Medulla oblongata (tissue), 1 donor: Measurements from ENCODE around the gene VPS18.
A peak's percentile ranks its signal among the peaks of the same experiment; 100 is the strongest.

ENCODE experiments used
- DNase-seq: peaks from one replicate; pipeline ENCODE4 v3.0.0-alpha.2; 2015; ENCODE audit errors: extremely low spot score

VPS18 gene

DNA sequence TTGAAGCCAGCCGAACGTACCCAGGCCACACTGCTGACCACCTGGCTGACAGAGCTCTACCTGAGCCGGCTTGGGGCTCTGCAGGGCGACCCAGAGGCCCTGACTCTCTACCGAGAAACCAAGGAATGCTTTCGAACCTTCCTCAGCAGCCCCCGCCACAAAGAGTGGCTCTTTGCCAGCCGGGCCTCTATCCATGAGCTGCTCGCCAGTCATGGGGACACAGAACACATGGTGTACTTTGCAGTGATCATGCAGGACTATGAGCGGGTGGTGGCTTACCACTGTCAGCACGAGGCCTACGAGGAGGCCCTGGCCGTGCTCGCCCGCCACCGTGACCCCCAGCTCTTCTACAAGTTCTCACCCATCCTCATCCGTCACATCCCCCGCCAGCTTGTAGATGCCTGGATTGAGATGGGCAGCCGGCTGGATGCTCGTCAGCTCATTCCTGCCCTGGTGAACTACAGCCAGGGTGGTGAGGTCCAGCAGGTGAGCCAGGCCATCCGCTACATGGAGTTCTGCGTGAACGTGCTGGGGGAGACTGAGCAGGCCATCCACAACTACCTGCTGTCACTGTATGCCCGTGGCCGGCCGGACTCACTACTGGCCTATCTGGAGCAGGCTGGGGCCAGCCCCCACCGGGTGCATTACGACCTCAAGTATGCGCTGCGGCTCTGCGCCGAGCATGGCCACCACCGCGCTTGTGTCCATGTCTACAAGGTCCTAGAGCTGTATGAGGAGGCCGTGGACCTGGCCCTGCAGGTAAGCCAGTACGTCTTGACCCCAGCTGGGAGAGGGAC is 6.2 kb downstream of the VPS18 start:
- no peak for DNase-seq

DNA sequence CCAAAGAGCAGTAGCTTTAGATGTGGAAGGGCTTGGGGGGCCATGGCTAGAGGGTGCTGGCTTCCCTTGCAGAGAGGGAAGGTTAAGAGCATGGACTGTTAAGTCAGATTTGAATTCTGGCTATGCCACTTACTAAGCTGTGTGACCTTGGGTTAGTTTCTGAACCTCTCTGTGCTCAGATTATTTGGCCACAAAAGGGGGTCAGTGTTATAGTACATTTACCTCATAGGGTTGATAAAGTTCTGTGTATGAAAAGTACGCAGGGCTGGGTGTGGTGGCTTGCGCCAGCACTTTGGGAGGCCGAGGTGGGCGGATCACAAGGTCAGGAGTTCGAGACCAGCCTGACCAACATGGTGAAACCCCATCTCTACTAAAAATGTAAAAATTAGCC is 6.8 kb downstream of the VPS18 start:
- DNase-seq: no peak

DNA sequence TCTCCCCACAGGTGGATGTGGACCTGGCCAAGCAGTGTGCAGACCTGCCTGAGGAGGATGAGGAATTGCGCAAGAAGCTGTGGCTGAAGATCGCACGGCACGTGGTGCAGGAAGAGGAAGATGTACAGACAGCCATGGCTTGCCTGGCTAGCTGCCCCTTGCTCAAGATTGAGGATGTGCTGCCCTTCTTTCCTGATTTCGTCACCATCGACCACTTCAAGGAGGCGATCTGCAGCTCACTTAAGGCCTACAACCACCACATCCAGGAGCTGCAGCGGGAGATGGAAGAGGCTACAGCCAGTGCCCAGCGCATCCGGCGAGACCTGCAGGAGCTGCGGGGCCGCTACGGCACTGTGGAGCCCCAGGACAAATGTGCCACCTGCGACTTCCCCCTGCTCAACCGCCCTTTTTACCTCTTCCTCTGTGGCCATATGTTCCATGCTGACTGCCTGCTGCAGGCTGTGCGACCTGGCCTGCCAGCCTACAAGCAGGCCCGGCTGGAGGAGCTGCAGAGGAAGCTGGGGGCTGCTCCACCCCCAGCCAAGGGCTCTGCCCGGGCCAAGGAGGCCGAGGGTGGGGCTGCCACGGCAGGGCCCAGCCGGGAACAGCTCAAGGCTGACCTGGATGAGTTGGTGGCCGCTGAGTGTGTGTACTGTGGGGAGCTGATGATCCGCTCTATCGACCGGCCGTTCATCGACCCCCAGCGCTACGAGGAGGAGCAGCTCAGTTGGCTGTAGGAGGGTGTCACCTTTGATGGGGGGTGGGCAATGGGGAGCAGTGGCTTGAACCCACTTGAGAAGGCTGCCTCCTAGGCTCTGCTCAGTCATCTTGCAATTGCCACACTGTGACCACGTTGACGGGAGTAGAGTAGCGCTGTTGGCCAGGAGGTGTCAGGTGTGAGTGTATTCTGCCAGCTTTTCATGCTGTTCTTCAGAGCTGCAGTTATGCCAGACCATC is 8.6 kb downstream of the VPS18 start:
- peak; percentile 82 for DNase-seq

DNA sequence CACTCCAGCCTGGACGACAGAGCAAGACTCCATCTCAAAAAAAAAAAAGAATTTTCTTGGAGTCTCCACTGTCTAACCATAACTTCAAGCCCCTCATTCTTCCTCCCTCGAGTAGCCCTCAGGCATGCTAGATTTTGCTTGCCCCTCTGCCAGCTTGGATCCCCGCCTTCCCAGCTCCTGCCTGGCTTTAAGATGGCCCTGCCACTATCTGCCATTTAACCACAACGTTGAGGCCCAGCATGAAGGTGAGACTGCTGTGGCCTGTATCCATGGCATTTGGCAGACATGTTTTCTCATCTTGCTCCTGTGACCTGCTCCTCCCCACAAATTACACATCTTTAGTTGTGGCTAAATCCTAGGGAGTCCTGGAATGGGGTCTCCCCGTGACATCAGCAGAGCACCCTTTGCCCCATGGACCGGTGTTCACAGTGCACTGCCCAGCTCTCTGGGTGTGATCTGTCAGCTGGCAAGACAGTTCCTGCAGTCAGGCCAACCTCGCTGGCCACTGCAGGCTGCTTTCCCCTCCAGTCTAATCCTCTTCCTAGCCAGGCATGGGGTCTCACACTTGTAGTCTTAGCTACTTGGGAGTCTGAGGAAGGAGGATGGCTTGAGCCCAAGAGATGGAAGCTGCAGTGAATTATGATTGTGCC is 10.4 kb downstream of the VPS18 start:
- no peak for DNase-seq

DNA sequence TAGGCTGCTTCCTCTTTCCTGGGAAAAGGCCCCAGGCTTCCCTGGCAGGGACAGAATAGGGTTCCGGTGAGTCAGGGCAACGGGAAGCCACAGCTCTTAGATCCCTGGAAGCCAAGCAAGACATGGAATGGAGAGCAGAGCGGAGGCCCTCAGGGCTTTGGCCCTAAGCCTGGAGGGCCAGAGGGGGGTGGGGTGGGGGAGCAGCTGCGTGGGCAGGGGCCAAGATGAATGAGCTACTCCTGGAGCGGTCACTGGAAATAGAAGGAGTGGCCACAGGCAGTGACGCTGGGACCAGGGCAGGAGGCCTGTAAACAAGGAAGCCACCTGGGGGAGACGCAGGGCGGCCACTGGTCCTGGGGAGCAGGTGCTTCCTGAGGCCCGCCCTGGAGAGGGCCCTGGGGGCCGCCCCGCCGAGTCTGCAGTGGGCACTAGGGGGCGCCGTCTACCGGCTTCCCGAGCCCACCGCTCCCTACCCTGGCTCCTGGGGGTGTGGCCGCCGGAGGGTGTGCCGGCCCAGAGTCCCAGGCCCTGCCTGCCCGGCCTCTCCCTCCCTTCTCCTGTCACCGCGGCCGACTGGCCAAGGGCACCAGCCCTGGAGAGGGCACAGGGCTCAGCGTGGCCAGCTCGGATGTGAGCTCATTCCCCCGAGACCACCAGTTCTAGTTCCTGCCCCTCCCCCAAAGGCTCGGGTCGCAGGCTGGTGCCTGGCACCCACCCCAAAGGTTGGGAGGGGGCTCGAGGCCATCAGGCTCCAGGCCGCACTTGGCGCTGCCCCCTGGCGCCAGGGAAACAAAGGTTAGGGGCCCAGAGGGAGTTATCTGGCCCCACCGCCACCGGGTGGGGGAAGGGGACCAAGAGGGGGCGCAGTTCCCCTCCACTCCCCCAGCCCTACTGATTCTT is 12.1 kb downstream of the VPS18 start:
- peak; percentile 77 for DNase-seq

DNA sequence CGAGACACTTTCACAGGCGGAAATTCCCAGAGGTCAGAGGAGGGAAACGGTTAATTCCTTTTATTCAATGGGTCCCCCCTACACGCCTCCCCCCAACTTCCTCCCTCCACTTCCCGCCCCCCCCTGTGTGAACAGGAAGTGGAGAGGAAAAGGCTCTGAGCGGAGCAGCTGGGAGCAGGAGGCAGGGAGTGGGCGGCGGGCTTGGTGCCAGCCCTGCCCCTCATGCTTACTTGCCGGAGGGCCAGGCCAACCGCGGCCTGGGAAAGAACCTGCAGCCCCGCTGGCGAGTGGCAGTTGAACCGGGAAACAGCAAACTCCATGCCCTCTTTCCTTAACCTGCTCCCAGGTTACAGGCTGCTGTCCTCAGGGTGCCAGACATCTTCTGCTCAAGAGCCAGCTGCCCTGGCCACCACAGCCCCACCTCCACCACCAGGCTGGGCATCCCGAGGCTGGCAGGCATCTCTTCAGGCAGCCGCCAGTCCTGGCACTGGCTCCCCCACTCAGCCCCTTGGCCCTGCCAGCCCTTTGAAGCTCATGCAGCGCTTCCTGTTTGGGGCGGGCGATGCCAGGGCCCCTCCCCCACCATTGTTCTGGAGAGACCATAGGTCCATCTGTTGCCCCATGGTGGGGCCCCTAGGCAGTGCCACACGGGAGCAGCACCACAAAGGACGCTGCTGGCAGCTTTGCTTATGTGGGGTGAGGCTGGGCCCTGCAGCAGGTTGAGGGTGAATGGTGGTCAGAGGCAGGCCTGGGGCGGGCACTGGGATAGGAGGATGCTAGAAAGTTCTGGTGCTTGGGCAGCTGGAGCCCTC is 12.9 kb downstream of the VPS18 start:
- DNase-seq: peak; percentile 64

DNA sequence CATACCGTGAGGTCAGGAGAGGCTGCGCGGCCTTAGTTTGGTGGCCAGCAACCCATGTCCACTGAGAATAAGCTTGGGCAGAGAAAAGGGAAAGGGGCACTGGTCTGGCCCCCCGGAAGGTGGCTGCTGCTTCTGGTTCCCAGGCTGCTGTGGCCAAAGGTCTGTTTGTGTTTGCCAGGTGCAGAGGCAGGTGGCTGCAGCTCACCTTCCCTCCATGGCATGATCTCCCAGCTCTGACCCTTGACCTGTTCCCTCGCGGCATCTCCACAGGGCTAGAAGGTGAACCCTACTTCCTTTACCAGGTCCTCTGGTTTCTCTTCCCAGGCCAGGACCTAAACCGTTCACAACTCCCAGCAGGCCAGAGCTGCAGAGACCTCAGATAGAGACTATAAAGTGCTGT is 13.8 kb downstream of the VPS18 start:
- no peak for DNase-seq

DNA sequence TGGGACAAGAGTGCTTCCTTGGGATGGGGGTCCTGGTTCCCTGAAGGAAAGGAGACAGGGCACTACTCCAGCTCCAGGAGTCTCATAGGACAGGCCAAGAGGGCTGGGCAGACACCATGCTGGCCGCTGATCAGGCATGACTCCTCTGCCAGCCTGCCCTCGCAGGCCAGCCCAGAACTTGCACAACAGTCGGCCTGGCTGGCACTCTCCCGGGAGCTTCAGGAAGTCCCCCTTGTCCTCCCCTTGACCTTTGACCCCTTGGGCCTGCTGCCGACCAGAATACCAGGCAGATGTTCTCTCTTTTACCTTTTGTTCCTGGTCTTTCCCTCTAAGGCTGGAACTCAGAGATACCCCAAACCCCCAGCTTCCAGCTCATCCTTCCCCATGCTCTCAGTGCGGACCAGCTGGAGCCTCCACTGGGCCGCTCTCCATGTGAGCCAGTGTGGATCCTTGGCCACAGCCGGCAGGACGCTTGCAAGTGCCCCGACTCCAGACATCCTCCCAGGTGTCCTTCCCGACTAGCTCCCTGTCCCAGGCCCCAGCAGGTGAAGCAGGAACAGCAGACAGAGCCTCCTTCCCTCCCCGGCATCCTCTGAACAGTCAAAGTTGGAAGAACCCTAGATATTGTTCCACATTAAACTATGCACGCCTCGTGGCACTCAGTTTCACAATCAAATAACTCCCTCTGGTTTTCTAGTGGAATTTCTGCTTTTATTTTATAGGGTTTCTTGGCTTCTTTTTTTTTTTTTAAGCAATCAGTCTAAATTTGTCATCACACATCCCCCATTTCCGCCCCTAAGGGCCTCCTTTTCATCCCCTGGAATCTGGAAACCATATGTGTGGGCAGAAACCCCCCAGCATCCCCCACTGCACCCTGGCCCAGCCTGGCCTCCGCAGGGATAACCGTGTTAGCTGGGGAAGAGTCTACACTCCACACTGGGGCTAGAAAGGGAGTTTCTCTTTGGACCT is 15.7 kb downstream of the VPS18 start:
- no peak for DNase-seq

DNA sequence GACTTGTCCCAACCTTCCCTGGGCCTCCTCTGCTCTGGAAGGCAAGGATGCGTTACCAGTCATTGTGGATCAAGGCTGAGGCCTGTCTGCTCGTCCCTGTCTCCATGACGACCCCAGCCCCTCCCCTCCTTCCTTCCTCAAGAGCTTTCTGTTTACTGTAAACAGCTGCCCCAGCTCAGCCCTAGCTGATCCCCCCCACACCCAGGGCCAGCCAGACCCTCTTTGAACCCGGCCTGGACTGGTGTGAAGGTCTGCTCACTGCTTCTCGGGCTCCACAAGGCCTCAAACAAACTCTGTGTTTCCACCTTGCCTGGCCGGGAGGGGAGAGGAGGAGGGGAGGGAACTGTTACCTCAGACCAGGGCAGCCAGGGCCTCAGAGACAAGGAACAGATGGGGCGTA is 16.9 kb downstream of the VPS18 start:
- DNase-seq: no peak

DNA sequence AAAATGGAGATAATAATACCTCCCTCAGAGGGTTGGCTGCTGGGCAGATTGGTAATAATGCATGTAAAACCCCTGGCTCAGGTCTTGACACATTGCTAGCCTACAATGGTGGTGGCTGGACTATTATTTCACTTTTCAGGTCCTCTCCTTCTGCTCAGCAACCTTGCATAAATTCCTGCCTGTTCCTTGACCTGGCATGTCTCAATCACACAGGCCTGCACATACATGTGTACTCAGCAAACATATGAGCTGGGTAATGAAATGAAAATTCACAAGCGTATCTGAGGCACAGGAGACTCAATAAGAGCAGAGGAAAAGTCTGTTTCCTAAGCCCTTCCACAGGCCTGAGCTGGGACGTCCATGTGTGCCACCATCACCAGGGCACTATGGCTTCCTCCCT is 17.4 kb downstream of the VPS18 start:
- DNase-seq: no peak

DNA sequence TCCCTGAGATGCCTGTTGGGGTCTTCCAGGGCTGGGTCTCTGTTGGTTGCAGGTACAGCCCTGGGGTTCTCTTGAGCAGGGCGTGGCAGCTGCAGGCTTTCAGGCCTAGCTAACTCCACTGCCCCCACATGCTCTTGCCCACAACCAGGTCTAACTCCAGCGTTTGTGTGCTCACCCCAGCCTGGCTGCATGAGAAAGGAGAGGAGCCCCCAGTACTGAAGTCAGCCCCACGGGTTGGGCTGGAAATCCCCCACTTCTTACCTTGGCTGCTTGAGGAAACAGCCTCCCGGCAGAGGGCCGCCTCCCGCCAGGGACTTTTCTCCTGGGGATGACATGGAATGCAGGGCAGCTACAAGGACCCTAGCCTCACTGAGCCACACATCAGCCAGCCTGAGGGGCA is 18.2 kb downstream of the VPS18 start:
- no peak for DNase-seq

DNA sequence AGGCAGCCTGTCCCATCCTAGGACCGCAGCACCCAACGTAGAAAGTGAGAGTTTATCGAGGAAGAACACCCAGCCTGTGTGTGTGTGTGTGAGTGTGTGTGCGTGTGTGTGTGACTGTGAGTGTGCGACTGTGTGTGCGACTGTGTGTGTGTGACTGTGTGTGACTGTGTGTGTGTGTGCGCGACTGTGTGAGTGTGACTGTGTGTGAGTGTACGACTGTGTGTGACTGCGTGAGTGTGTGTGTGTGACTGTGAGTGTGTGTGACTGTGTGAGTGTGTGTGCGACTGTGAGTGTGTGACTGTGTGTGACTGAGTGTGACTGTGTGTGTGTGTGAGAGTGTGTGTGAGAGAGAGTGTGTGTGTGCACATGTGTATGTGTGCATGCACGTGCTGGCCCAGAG is 19.8 kb downstream of the VPS18 start:
- DNase-seq: no peak

DNA sequence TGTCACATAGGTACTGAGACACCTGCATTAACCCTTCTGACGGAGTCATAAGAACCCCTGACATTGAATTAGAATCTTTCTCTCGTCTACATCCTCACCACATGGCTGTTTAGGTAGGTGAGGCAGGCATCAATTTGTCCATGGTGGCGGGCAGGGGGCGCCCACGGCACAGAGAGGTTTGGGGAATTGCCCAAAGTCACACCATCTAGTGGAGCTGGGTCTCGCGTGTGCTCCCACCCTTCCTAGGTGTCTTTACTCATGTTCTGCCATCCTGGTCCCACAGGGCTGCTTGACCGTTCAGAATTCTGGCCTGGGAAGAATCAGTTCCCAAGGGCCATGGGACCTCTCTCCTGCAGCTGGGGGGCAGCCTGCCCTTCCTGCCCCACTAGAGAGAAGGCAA is 20.2 kb downstream of the VPS18 start:
- DNase-seq: no peak

DNA sequence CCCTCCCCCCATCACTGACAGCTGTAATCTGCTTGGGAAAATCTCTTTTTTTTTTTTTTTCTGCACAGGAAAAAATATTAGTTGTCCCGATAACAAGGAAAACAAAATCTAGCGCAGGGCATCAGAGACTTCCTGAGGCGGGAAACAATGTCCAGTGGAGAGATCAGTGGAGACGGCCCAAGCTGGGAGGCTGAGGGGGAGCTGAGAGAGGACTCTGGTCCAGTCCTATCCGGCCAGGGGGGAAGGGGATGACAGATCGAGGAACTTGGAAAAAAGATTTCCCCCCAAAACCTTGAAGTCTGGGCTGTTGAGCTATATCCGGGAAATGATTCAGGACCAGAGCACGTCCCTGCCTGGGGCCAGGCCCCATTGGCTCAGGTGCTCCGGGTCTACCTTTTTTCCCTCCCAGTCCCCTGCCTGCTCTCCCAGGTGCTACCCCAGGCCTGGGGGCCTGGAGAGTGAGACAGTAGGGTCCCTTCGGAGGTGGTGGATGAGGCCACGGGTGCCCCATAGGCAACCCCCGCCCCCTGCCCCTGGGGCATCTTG is 20.9 kb downstream of the VPS18 start:
- DNase-seq: no peak

DNA sequence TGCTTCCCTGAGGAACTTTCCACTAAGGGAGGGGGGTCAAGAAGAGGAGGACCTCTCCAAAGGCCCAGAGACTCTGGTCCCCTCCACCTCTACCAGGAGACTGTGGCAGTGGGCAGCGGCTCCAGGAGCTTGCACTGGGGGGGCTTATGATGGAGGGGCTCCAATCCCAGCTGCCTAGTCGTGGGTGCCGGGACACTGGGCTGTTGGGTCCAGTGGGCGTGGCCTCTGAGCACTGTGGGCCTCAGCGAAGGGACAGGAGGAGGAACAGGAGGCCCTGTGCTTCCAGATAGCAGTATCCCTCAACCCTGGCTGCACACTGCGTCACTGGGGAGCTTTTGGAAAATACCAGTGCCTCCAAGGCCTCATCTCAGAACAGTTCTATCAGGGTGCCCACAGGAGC is 21.4 kb downstream of the VPS18 start:
- no peak for DNase-seq

DNA sequence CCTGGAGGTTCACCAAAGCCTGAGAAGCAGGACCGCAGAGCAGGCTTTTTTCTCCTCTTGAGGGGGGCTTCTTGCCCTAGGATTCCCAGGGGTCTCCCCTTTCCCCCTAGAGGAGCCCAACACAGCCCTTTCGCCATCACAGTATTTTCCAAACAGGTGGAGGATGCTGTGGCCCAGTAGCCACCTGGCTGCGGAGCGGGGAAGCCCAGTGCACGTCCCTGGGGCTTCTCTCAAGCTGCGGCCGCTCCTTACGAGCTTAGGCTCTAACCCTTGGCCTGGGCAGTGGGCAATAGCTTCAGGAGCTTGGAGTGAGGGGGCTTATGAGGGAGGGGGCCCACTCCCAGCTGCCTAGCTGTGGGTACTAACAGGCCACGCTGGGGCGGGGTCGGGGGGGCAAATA is 23.3 kb downstream of the VPS18 start:
- DNase-seq: no peak

DNA sequence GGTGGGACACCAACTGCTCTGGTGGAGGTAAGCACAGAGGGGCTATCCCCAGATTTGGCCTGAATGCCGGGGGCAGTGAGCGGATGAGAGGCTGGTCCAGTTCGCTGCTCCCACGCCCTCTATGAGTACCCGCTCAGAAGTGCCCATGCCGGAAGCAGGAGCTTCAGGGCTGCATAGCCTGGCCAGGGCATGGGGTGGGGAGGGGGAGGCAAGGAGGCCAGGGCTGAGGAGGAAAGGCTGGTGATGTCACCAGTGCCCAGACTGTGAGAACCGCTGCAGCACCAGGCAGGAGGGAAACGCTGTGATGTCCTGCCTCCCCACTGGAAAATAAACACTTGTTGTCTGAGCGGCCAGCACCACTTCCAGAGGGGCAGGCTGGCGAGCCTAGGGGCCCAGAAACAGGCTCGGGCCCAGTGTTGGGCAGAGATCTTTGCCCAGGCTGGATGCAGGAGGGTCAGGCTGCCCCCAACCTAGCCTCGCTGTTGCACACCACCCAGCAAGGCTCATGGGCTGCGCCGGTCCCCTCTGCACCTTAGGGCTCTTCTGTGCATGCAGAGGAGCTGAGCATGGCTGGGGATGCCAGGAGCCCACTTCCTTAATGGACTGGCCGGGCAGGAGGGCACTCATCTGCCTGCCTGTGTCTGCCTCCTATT is 24.0 kb downstream of the VPS18 start:
- no peak for DNase-seq

DNA sequence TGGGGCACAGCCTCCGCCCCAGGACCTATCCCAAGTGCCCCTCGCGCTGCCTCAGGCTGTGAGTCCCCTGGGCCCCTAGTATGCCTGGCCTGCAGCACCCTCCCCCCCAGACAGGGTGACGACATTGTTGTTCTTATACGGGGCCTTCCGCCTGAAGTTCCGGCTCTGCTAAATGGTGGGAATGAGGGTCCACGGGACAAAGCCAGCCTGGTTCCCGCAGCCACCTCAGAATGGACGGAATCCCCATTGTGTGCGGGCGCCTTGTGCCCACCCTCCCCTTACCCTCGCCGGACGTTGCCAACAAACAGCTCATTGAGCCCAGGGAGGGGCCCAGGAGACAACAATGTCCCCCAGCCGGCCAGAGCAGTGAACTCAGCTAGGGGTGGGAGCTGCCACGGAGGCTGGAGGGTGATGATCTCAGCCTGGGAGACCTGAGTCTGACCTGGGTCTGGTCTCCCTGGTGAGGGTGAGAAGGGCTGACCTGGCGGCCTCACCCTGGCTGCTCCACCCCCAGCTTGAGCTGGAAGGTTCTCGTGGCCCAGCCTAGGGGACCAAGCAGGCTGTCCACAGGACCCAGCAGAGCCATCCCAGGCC is 24.6 kb downstream of the VPS18 start:
- no peak for DNase-seq
